IMR-90 (cell line): Measurements from ENCODE around the gene MOV10. TPM values are rescaled to one million over a fixed set of nuclear protein-coding genes. Genes with fewer than 3 reads are reported as not detected.

Source experiments
- ATAC-seq: fragments of 200-7000 bp; cut with Tn5 transposase; 2 replicates; pipeline ENCODE4 v1.9.1; 2020; ENCODE audit warnings: low read depth, mild to moderate bottlenecking, moderate library complexity
- BruUV-seq: library from RNA; stranded (reverse); fragments of 400-500 nt; replicated peaks from 2 replicates; lab custom pipeline; 2021; lab: Mats Ljungman, UMichigan
- CTCF ChIA-PET: fragments of 300-600 bp; formaldehyde crosslinking; extraction: SDS; loops from one replicate; lab custom pipeline; 2021; ENCODE audit warnings: antibody characterized with exemption; lab: Yijun Ruan, JAX
- POLR2A ChIA-PET: fragments of 300-600 bp; sonication (Branson Sonifier 250); formaldehyde crosslinking; loops from one replicate; lab custom pipeline; 2022; ENCODE audit warnings: antibody characterized with exemption; ENCODE audit not compliant: unreplicated experiment; lab: Charles Lee
- DNase-seq: peaks from one replicate; pipeline ENCODE4 v3.0.0; 2013
- H2AFZ ChIP-seq: replicated peaks from 2 replicates; pipeline ENCODE3; 2013; ENCODE audit warnings: low read length, mild to moderate bottlenecking; ENCODE audit not compliant: poor library complexity
- H2AK5ac ChIP-seq: 2 replicates; pipeline ENCODE4 v1.6.1; 2013; ENCODE audit warnings: low read depth, low read length, inconsistent platforms
- H2AK9ac ChIP-seq: replicated peaks from 2 replicates; pipeline ENCODE3; 2013; ENCODE audit warnings: mild to moderate bottlenecking, low read depth, low read length, moderate library complexity; ENCODE audit not compliant: poor library complexity
- H2BK120ac ChIP-seq: 2 replicates; pipeline ENCODE4 v1.6.1; 2013; ENCODE audit warnings: low read depth, low read length, inconsistent platforms
- H2BK15ac ChIP-seq: 3 replicates; pipeline ENCODE4 v1.6.1; 2013; ENCODE audit warnings: low read depth, low read length, inconsistent platforms
- H2BK20ac ChIP-seq: 2 replicates; pipeline ENCODE4 v1.6.1; 2013; ENCODE audit warnings: low read depth, mild to moderate bottlenecking, inconsistent platforms, low read length, moderate library complexity
- H2BK5ac ChIP-seq: 2 replicates; pipeline ENCODE4 v1.6.1; 2013; ENCODE audit warnings: mild to moderate bottlenecking, low read depth, low read length, inconsistent platforms; ENCODE audit not compliant: poor library complexity, severe bottlenecking
- H3K14ac ChIP-seq: replicated peaks from 2 replicates; pipeline ENCODE4 v1.6.1; 2013; ENCODE audit warnings: low read depth, low read length, inconsistent platforms
- H3K18ac ChIP-seq: 2 replicates; pipeline ENCODE4 v1.6.1; 2013; ENCODE audit warnings: low read depth, low read length, control low read depth
- H3K23ac ChIP-seq: 2 replicates; pipeline ENCODE4 v1.6.1; 2013; ENCODE audit warnings: low read depth, low read length, inconsistent platforms
- H3K27ac ChIP-seq: 2 replicates; pipeline ENCODE4 v1.5.1; 2013; ENCODE audit warnings: mild to moderate bottlenecking, control low read depth, low read length; ENCODE audit not compliant: insufficient read depth
- H3K27me3 ChIP-seq: 2 replicates; pipeline ENCODE4 v1.6.1; 2013; ENCODE audit warnings: low read length; ENCODE audit not compliant: control insufficient read depth, insufficient read depth
- H3K36me3 ChIP-seq: 2 replicates; pipeline ENCODE4 v1.6.1; 2013; ENCODE audit warnings: low read length, mixed read lengths; ENCODE audit not compliant: control insufficient read depth, insufficient read depth
- H3K4ac ChIP-seq: 2 replicates; pipeline ENCODE4 v1.6.1; 2013; ENCODE audit warnings: low read depth, low read length, inconsistent platforms
- H3K4me1 ChIP-seq: 2 replicates; pipeline ENCODE4 v1.6.1; 2013; ENCODE audit warnings: low read length, mixed read lengths; ENCODE audit not compliant: control insufficient read depth, insufficient read depth
- H3K4me2 ChIP-seq: 2 replicates; pipeline ENCODE4 v1.6.1; 2013; ENCODE audit warnings: low read depth, mild to moderate bottlenecking, control low read depth, low read length, moderate library complexity
- H3K4me3 ChIP-seq: 2 replicates; pipeline ENCODE4 v1.5.1; 2013; ENCODE audit warnings: low read depth, mild to moderate bottlenecking, control low read depth, low read length, moderate library complexity; ENCODE audit not compliant: insufficient read depth
- H3K56ac ChIP-seq: 2 replicates; pipeline ENCODE4 v1.6.1; 2013; ENCODE audit warnings: low read length, inconsistent platforms; ENCODE audit not compliant: insufficient read depth; ENCODE audit errors: extremely low read depth
- H3K79me1 ChIP-seq, 2 experiments: 2 replicates each; pipeline ENCODE4 v1.6.1; 2013; ENCODE audit warnings: low read length in 2 of 2, inconsistent platforms in 1 of 2, low read depth in 1 of 2
- H3K9ac ChIP-seq: 2 replicates; pipeline ENCODE4 v1.6.1; 2013; ENCODE audit warnings: low read depth, low read length, control low read depth
- H3K9me1 ChIP-seq: 2 replicates; pipeline ENCODE4 v1.6.1; 2013; ENCODE audit warnings: low read length, inconsistent platforms; ENCODE audit not compliant: insufficient read depth
- H3K9me3 ChIP-seq: 2 replicates; pipeline ENCODE4 v1.6.1; 2013; ENCODE audit warnings: low read length; ENCODE audit not compliant: control insufficient read depth, insufficient read depth
- H4K20me1 ChIP-seq: 2 replicates; pipeline ENCODE4 v1.6.1; 2013; ENCODE audit warnings: low read length, inconsistent platforms; ENCODE audit not compliant: insufficient read depth
- H4K5ac ChIP-seq: 2 replicates; pipeline ENCODE4 v1.6.1; 2013; ENCODE audit warnings: mild to moderate bottlenecking, low read depth, low read length, control low read depth
- H4K8ac ChIP-seq, 2 experiments: 2 replicates each; pipeline ENCODE4 v1.6.1; 2013; ENCODE audit warnings: low read depth in 2 of 2, low read length in 2 of 2, control low read depth in 1 of 2, inconsistent platforms in 1 of 2
- H4K91ac ChIP-seq: 2 replicates; pipeline ENCODE4 v1.6.1; 2013; ENCODE audit warnings: low read depth, low read length, inconsistent platforms; ENCODE audit not compliant: insufficient read depth
- CEBPB ChIP-seq: IDR thresholded peaks from 2 replicates; pipeline ENCODE4 v1.6.1; 2012; ENCODE audit warnings: low read depth, low read length, improper control_type of control experiment
- FOS ChIP-seq: fragments of 150-350 bp; IDR thresholded peaks from 2 replicates; pipeline ENCODE4 v1.6.1; 2016; ENCODE audit warnings: low read depth, low read length
- MAFK ChIP-seq: IDR thresholded peaks from 2 replicates; pipeline ENCODE4 v1.6.1; 2012; ENCODE audit warnings: low read depth, low read length, improper control_type of control experiment
- MXI1 ChIP-seq: IDR thresholded peaks from 2 replicates; pipeline ENCODE4 v1.6.1; 2012; ENCODE audit warnings: low read depth, mild to moderate bottlenecking, low read length, moderate library complexity, borderline replicate concordance
- RCOR1 ChIP-seq: IDR thresholded peaks from 2 replicates; pipeline ENCODE4 v1.6.1; 2012; ENCODE audit warnings: mild to moderate bottlenecking, low read length, improper control_type of control experiment; ENCODE audit not compliant: insufficient replicate concordance
- RFX5 ChIP-seq: IDR thresholded peaks from 2 replicates; pipeline ENCODE4 v1.8.0; 2012; ENCODE audit warnings: low read depth, mild to moderate bottlenecking, low read length, moderate library complexity
- WGBS, 2 experiments: methylation state at CpG; one replicate each; pipeline versions ENCODE4 v1.1.5 to v1.1.7; 2013; ENCODE audit warnings: missing lambda C conversion rate in 2 of 2; ENCODE audit not compliant: insufficient read length in 1 of 2; ENCODE audit errors: extremely low coverage in 2 of 2; 5-methylcytosine and 5-hydroxymethylcytosine counted together
- dilution Hi-C: fragments of 300-500 bp; cut with HindIII; formaldehyde crosslinking; loops from one replicate; pipeline ENCODE4 v1.14.3; 2018; ENCODE audit warnings: low sequenced_read_pairs; ENCODE audit not compliant: unreplicated experiment
- in situ Hi-C: fragments of 300-500 bp; cut with MboI; formaldehyde crosslinking; loops from 3 replicates; pipeline ENCODE4 v1.14.3; 2019; ENCODE audit warnings: low sequenced_read_pairs, inconsistent platforms, mixed read lengths
- intact Hi-C: fragments of 100-400 bp; cut with micrococcal nuclease; formaldehyde crosslinking; loops from 2 replicates; pipeline ENCODE4 v1.10.0; 2022
- polyA plus RNA-seq, 3 experiments: library from polyadenylated mRNA; depleted of rRNA; stranded (reverse); fragments of >200 nt; gene quantifications; 2 replicates each; pipeline ENCODE4 v1.2.3, GENCODE V29; 2012; ENCODE audit warnings: low replicate concordance in 1 of 3
- total RNA-seq: library from RNA; depleted of rRNA; stranded (reverse); fragments of >200 nt; gene quantifications from 2 replicates; pipeline ENCODE4 v1.2.3, GENCODE V29; 2012
- TF ChIP-seq, protein P1 (sequence below): fragments of 150-350 bp; IDR thresholded peaks from 2 replicates; pipeline ENCODE4 v1.6.1; 2016; ENCODE audit warnings: low read depth, mild to moderate bottlenecking, low read length, moderate library complexity, borderline replicate concordance
- TF ChIP-seq, protein P2 (sequence below): fragments of 150-350 bp; IDR thresholded peaks from 2 replicates; pipeline ENCODE4 v1.6.1; 2017; ENCODE audit warnings: mild to moderate bottlenecking, antibody characterized with exemption, low read length, low read depth
- TF ChIP-seq, protein P3 (sequence below): conservative IDR thresholded peaks from 2 replicates; pipeline ENCODE4 v1.5.1; 2012; ENCODE audit warnings: mild to moderate bottlenecking, low read depth, low read length, improper control_type of control experiment

Gene MOV10
- total and polyA plus RNA-seq, 2 of the 4 experiments (the other 2 are of a cell fraction) = 36.7 to 103 TPM

DNA sequence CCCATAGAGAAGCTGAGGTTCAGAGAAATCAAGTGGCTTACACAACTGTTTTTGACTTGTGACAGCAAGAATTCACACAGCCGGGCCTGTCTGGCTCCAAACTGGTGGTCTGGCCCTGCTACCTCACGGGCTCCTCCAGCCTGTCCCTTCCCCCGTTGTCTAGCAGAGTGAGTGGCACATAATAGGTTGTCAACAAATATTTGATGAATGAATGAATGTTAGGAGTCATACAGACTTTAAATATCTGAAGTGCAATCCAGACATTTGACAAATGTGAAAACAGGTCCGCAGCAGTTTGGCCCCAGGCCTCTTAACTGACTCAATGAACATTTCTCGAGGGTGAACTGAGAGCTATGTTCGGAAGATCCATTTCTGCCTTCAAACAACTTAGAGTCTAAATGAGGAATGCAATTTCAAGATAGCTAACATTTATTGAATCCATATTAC is 33.6 kb downstream of the MOV10 start:
- Histone ChIP-seq H3K79me1 (peaks cover 4 to 32% of the 10 kb centered on the region in 2 experiments; a peak in 3 of 4 replicates), H3K4me3 (no peak overlapping the region), H3K56ac (no peak overlapping the region), H4K5ac (no peak overlapping the region), H3K9me3 (no peaks in the 10 kb centered on the region), H3K4ac (no peak overlapping the region), H3K9me1 (peaks cover 7% of the 10 kb centered on the region; the same call in 1 of the 2 replicates), H4K91ac (no peak overlapping the region), H3K4me2 (no peak overlapping the region), H3K23ac (no peak overlapping the region), H3K27ac (no peak overlapping the region), H2BK5ac (no peak overlapping the region), H4K8ac (peak overlapping the region; percentile 60 to 65; a peak in 1 of 4 replicates), H3K14ac (no peak overlapping the region), H3K36me3 (peaks cover 4% of the 10 kb centered on the region), H2BK120ac (no peak overlapping the region), H2AK5ac (0 out of 2 replicates have a peak overlapping the region, but pooled peaks have one; percentile 44), H3K27me3 (no peaks in the 10 kb centered on the region; the same call in 1 of the 2 replicates), H2AFZ (no peak overlapping the region), H2AK9ac (no peak overlapping the region), H2BK15ac (no peak overlapping the region), H3K9ac (no peak overlapping the region), H3K4me1 (peaks cover 13% of the 10 kb centered on the region), H2BK20ac (no peak overlapping the region), H3K18ac (no peak overlapping the region), H4K20me1 (peaks cover 28% of the 10 kb centered on the region)
- intact Hi-C loops = loop anchor here (5.0 to 10.0 kb wide), 2 partner anchors 191 to 243 kb away; no protein-coding TSS in a partner anchor
- TF ChIP-seq MXI1 (no peak), FOS (no peak), RCOR1 (no peak), CEBPB (no peak), MAFK (no peak), RFX5 (no peak)
- TF ChIP-seq, protein P1, sequence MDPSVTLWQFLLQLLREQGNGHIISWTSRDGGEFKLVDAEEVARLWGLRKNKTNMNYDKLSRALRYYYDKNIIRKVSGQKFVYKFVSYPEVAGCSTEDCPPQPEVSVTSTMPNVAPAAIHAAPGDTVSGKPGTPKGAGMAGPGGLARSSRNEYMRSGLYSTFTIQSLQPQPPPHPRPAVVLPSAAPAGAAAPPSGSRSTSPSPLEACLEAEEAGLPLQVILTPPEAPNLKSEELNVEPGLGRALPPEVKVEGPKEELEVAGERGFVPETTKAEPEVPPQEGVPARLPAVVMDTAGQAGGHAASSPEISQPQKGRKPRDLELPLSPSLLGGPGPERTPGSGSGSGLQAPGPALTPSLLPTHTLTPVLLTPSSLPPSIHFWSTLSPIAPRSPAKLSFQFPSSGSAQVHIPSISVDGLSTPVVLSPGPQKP = no peak
- TF ChIP-seq, protein P2, sequence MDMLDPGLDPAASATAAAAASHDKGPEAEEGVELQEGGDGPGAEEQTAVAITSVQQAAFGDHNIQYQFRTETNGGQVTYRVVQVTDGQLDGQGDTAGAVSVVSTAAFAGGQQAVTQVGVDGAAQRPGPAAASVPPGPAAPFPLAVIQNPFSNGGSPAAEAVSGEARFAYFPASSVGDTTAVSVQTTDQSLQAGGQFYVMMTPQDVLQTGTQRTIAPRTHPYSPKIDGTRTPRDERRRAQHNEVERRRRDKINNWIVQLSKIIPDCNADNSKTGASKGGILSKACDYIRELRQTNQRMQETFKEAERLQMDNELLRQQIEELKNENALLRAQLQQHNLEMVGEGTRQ = no peak
- TF ChIP-seq, protein P3, sequence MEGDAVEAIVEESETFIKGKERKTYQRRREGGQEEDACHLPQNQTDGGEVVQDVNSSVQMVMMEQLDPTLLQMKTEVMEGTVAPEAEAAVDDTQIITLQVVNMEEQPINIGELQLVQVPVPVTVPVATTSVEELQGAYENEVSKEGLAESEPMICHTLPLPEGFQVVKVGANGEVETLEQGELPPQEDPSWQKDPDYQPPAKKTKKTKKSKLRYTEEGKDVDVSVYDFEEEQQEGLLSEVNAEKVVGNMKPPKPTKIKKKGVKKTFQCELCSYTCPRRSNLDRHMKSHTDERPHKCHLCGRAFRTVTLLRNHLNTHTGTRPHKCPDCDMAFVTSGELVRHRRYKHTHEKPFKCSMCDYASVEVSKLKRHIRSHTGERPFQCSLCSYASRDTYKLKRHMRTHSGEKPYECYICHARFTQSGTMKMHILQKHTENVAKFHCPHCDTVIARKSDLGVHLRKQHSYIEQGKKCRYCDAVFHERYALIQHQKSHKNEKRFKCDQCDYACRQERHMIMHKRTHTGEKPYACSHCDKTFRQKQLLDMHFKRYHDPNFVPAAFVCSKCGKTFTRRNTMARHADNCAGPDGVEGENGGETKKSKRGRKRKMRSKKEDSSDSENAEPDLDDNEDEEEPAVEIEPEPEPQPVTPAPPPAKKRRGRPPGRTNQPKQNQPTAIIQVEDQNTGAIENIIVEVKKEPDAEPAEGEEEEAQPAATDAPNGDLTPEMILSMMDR = no peak
- ATAC-seq (no peak), DNase-seq (no peak)
- dilution Hi-C loops = no loop called here
- ChIA-PET POLR2A (no interaction called here), CTCF (interaction anchor here (0.7 to 2.1 kb wide), 4 partner anchors 33 to 319 kb away, joined by 3 to 8 read pairs (median 4); partner anchors contain the start of gene MOV10)
- in situ Hi-C loops = loop anchor here (5.0 to 25.0 kb wide), 3 partner anchors 203 to 979 kb away; partner anchors contain the start of gene WNT2B
- no TSS peak for BruUV-seq
- WGBS, 2 experiments = no CpG with 5 or more reads among the region's 6 CpGs
